Endothelial cell of umbilical vein (primary cell): ENCODE measurements around the gene ALOX15.

Source experiments
- EZH2 ChIP-seq: IDR thresholded peaks from 2 replicates; pipeline ENCODE4 v1.6.1; 2012; ENCODE audit warnings: borderline replicate concordance, low read depth, mild to moderate bottlenecking, moderate library complexity, low read length, inconsistent platforms; ENCODE audit not compliant: severe bottlenecking
- FOS ChIP-seq: IDR thresholded peaks from 2 replicates; pipeline ENCODE4 v1.6.1; 2011; ENCODE audit warnings: mild to moderate bottlenecking, low read length, moderate library complexity, borderline replicate concordance; ENCODE audit not compliant: insufficient read depth
- GATA2 ChIP-seq: IDR thresholded peaks from 2 replicates; pipeline ENCODE4 v1.7.0; 2011; ENCODE audit warnings: low read depth, mild to moderate bottlenecking, moderate library complexity, mixed read lengths, low read length; ENCODE audit not compliant: insufficient read length, insufficient read depth
- JUN ChIP-seq: IDR thresholded peaks from 2 replicates; pipeline ENCODE4 v1.6.1; 2011; ENCODE audit warnings: borderline replicate concordance, low read depth; ENCODE audit not compliant: insufficient read length, insufficient read depth
- MYC ChIP-seq: IDR thresholded peaks from one replicate; pipeline ENCODE4 v1.6.1; 2011; ENCODE audit warnings: mild to moderate bottlenecking, low read depth, low read length
- POLR2A ChIP-seq: IDR thresholded peaks from 2 replicates; pipeline ENCODE4 v1.6.1; 2012; ENCODE audit warnings: low read depth, mild to moderate bottlenecking, control low read depth, low read length
- POLR2AphosphoS5 ChIP-seq: IDR thresholded peaks from 2 replicates; pipeline ENCODE4 v1.6.1; 2012; ENCODE audit warnings: low read depth, mild to moderate bottlenecking, control low read depth, low read length, moderate library complexity; ENCODE audit not compliant: insufficient read depth
- TF ChIP-seq, protein P1 (sequence below), 2 donors: IDR thresholded peaks; 1 replicate in 1 of 2; 2 replicates in 1 of 2; pipeline ENCODE4 v1.5.1; 2011; ENCODE audit warnings: low read length in 2 of 2, mild to moderate bottlenecking in 2 of 2, moderate library complexity in 2 of 2, control low read depth in 1 of 2, inconsistent platforms in 1 of 2, low read depth in 1 of 2; ENCODE audit not compliant: insufficient read depth in 1 of 2; ENCODE audit errors: extremely low read depth in 1 of 2
- TF ChIP-seq, protein P2 (sequence below): IDR thresholded peaks from 2 replicates; pipeline ENCODE4 v1.6.1; 2011; ENCODE audit not compliant: insufficient read depth, insufficient read length

- TF ChIP-seq, protein P1, sequence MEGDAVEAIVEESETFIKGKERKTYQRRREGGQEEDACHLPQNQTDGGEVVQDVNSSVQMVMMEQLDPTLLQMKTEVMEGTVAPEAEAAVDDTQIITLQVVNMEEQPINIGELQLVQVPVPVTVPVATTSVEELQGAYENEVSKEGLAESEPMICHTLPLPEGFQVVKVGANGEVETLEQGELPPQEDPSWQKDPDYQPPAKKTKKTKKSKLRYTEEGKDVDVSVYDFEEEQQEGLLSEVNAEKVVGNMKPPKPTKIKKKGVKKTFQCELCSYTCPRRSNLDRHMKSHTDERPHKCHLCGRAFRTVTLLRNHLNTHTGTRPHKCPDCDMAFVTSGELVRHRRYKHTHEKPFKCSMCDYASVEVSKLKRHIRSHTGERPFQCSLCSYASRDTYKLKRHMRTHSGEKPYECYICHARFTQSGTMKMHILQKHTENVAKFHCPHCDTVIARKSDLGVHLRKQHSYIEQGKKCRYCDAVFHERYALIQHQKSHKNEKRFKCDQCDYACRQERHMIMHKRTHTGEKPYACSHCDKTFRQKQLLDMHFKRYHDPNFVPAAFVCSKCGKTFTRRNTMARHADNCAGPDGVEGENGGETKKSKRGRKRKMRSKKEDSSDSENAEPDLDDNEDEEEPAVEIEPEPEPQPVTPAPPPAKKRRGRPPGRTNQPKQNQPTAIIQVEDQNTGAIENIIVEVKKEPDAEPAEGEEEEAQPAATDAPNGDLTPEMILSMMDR (IDR thresholded peaks at IDR 0.05; ENCODE audit: extremely low read depth in 1 of 2, insufficient read depth in 1 of 2, low read depth in 1 of 2, low read length in 2 of 2), result no peak
- TF ChIP-seq FOS, result no peak
- TF ChIP-seq POLR2AphosphoS5, result no peak
- no peak for TF ChIP-seq EZH2
- TF ChIP-seq JUN, result no peak
- TF ChIP-seq MYC, result no peak
- TF ChIP-seq, protein P2, sequence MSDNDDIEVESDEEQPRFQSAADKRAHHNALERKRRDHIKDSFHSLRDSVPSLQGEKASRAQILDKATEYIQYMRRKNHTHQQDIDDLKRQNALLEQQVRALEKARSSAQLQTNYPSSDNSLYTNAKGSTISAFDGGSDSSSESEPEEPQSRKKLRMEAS, result no peak
- no peak for TF ChIP-seq POLR2A
- TF ChIP-seq GATA2, result no peak
Measured at GRCh38 chr17:4620531-4621101, 20.9 kb downstream of the ALOX15 start.
